BJ (cell line): ENCODE results near the gene NUMA1. TPM values are rescaled to one million over a fixed set of nuclear protein-coding genes. Genes with fewer than 3 reads are reported as not detected.

Experiments used
- CTCF ChIA-PET: fragments of 350-600 bp; formaldehyde crosslinking; extraction: SDS; loops from one replicate; lab custom pipeline; 2021; ENCODE audit warnings: antibody characterized with exemption, inconsistent platforms; lab: Yijun Ruan, JAX
- POLR2A ChIA-PET: fragments of 300-600 bp; sonication (Branson Sonifier 250); formaldehyde crosslinking; extraction: SDS; loops from one replicate; lab custom pipeline; 2021; ENCODE audit warnings: antibody characterized with exemption; lab: Charles Lee
- DNase-seq: peaks from one replicate; pipeline ENCODE4 v3.0.0-alpha.2; 2011; ENCODE audit warnings: low read depth
- H3K27me3 ChIP-seq: 2 replicates; pipeline ENCODE4 v1.6.0; 2011; ENCODE audit warnings: low read length; ENCODE audit not compliant: control insufficient read depth, insufficient read depth
- H3K36me3 ChIP-seq: 2 replicates; pipeline ENCODE4 v1.5.1; 2011; ENCODE audit warnings: low read length; ENCODE audit not compliant: control insufficient read depth, insufficient read depth
- H3K4me3 ChIP-seq: 2 replicates; pipeline ENCODE4 v1.5.1; 2011; ENCODE audit warnings: low read depth, mild to moderate bottlenecking, control low read depth, low read length
- CTCF ChIP-seq: IDR thresholded peaks from 2 replicates; pipeline ENCODE4 v1.5.1; 2011; ENCODE audit warnings: low read depth, mild to moderate bottlenecking, control low read depth, inconsistent platforms, low read length, moderate library complexity; ENCODE audit not compliant: insufficient read depth
- polyA plus RNA-seq: library from polyadenylated mRNA; depleted of rRNA; stranded (reverse); fragments of >200 nt; gene quantifications from 2 replicates; pipeline ENCODE4 v1.2.3, GENCODE V29; 2011; rRNA removed
- small RNA-seq: library from RNA; depleted of rRNA; stranded (forward); fragments of <200 nt; gene quantifications from one replicate; pipeline ENCODE3, GENCODE V24; 2012; ENCODE audit warnings: low replicate concordance, low read depth; ENCODE audit not compliant: insufficient read length

Gene NUMA1
- polyA plus RNA-seq, 1 experiment = 120 TPM

- no peak for DNase-seq
- Histone ChIP-seq H3K4me3 (no peak overlapping the region), H3K27me3 (no peaks in the 10 kb centered on the region), H3K36me3 (peaks cover 3% of the 10 kb centered on the region; the same call in 1 of the 2 replicates)
- CTCF ChIA-PET = interaction anchor here (0.6 kb wide), 1 partner anchor 9 kb away, joined by 4 read pairs; no protein-coding TSS in a partner anchor
- POLR2A ChIA-PET = no interaction called here
- no peak for TF ChIP-seq CTCF
Measured at GRCh38 chr11:71963468-71963867, 116.9 kb downstream of the NUMA1 start.

GRCh38 chr11:71962428-71963038, 117.8 kb downstream of the NUMA1 start:
- CTCF ChIA-PET = interaction anchor here (0.6 to 0.9 kb wide), 2 partner anchors 10 to 15 kb away, joined by 4 to 6 read pairs; no protein-coding TSS in a partner anchor

GRCh38 chr11:71955898-71956456, 124.4 kb downstream of the NUMA1 start:
- CTCF ChIA-PET = interaction anchor here (0.6 to 4.2 kb wide), 3 partner anchors 13 to 478 kb away, joined by 3 to 15 read pairs (median 6); partner anchors contain the start of gene CLPB
- Histone ChIP-seq H3K36me3 (peaks cover 3% of the 10 kb centered on the region; the same call in 1 of the 2 replicates), H3K27me3 (no peaks in the 10 kb centered on the region), H3K4me3 (no peak overlapping the region)
- no peak for DNase-seq
- POLR2A ChIA-PET = no interaction called here
- no peak for TF ChIP-seq CTCF

More at GRCh38 chr11:71962428-71963038, 117.8 kb downstream of the NUMA1 start:
- H3K4me3 ChIP-seq = no peak overlapping the region
- DNase-seq = no peak
- H3K36me3 ChIP-seq = peaks cover 3% of the 10 kb centered on the region; the same call in 1 of the 2 replicates
- no peaks in the 10 kb centered on the region for H3K27me3 ChIP-seq
- TF ChIP-seq CTCF = no peak
- POLR2A ChIA-PET = no interaction called here

Small RNAs within 50 kb of the gene (small RNA-seq; reads per million reads assigned to genes)
- not detected for gene MIR3165
- not detected for gene RNU6-72P

Other genes with a start within 250 kb of the NUMA1 start
- gene DEFB108B, start 247.3 kb downstream of the NUMA1 start, polyA plus RNA-seq = not detected in 2 replicates
- gene DEFB131B, start 202.1 kb downstream of the NUMA1 start, polyA plus RNA-seq = not detected in 2 replicates
- 3.3 and 4.5 TPM in 2 replicates for gene XNDC1N, start 151.9 kb downstream of the NUMA1 start, polyA plus RNA-seq
- 77.3 and 80.5 TPM in 2 replicates for gene RNF121, start 151.5 kb downstream of the NUMA1 start, polyA plus RNA-seq
- 2.5 and 3.2 TPM in 2 replicates for gene IL18BP, start 81.6 kb downstream of the NUMA1 start, polyA plus RNA-seq
- 9.8 TPM in 2 replicates for gene LRRC51, start 308 bp upstream of the NUMA1 start, polyA plus RNA-seq
- gene LAMTOR1, start 22.8 kb upstream of the NUMA1 start, polyA plus RNA-seq = 105 and 145 TPM in 2 replicates
- not detected in 2 replicates for gene TOMT, start 25.4 kb upstream of the NUMA1 start, polyA plus RNA-seq
- 51.5 and 54.3 TPM in 2 replicates for gene ANAPC15, start 32.2 kb upstream of the NUMA1 start, polyA plus RNA-seq
- 0.85 and 0.89 TPM in 2 replicates for gene FOLR3, start 55.2 kb upstream of the NUMA1 start, polyA plus RNA-seq
- gene FOLR1, start 111.6 kb upstream of the NUMA1 start, polyA plus RNA-seq = 0.83 and 1.2 TPM in 2 replicates
- gene FOLR2, start 136.3 kb upstream of the NUMA1 start, polyA plus RNA-seq = not detected in 2 replicates
- 114 and 164 TPM in 2 replicates for gene INPPL1, start 144.2 kb upstream of the NUMA1 start, polyA plus RNA-seq
- not detected in 2 replicates for gene PHOX2A, start 163.6 kb upstream of the NUMA1 start, polyA plus RNA-seq